ENCODE measurements around the gene DLEC1.

GRCh38 chr3:38124324-38125122 lies 85.5 kb downstream of the DLEC1 start:
- TF ChIP-seq GLIS3 (CRISPR knock-in tag; IDR thresholded peaks at IDR 0.05) (no peak), OSR1 (CRISPR knock-in tag; IDR thresholded peaks at IDR 0.05) (no peak), POU6F1 (CRISPR knock-in tag; IDR thresholded peaks at IDR 0.05; ENCODE audit: borderline replicate concordance, low read depth) (no peak), ESRRG (CRISPR knock-in tag; IDR thresholded peaks at IDR 0.05) (no peak), ZFP3 (CRISPR knock-in tag; IDR thresholded peaks at IDR 0.05) (no peak), CSDC2 (CRISPR knock-in tag; IDR thresholded peaks at IDR 0.05) (no peak), PATZ1 (CRISPR knock-in tag; IDR thresholded peaks at IDR 0.05; ENCODE audit: borderline replicate concordance) (no peak)

Data from SK-N-SH treated with all-trans-retinoic acid at 6 μM for 48 hours (cell line).